Body of pancreas (tissue), 4 donors: ENCODE measurements around the gene HNRNPF.

Source experiments
- CTCF ChIP-seq, 7 experiments: fragments of 450-650 bp in 4 of 7; fragments of 200-600 bp in 3 of 7; sonication (generic) in 3 of 7; IDR thresholded peaks; one replicate each; pipeline ENCODE4 v1.5.1; 2016 to 2019; ENCODE audit warnings: antibody characterized with exemption in 7 of 7
- POLR2A ChIP-seq, 3 donors: fragments of 450-650 bp; IDR thresholded peaks; one replicate each; pipeline ENCODE4 v1.6.1; 2016; ENCODE audit warnings: antibody characterized with exemption in 3 of 3, mild to moderate bottlenecking in 2 of 3

DNA sequence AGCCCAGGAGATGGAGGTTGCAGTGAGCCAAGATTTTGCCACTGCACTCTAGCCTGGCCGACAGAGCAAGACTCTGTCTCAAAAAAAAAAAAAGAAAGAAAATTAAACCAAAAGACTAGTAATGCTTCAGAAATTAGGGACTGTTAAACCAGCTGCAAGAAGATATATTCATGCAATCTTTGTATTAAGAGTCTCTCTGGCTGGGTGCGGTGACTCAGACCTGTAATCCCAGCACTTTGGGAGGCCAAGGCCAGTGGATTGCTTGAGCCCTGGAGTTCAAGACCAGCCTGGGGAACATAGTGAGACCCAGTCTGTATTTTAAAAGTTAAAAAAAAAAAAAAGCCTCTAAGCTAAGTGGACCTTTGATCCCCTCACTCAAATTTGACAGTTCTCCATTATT lies 2.5 kb upstream of the HNRNPF start:
- TF ChIP-seq CTCF (IDR thresholded peaks at IDR 0.05) (no peak), POLR2A (IDR thresholded peaks at IDR 0.05) (no peak)
